ENCODE results near the gene NPAS1.

GRCh38 chr19:46976845-46977320 lies 42.8 kb upstream of the NPAS1 start:
- TF ChIP-seq CTCF (conservative IDR thresholded peaks at IDR 0.05; ENCODE audit: low read depth in 2 of 2) (no peak), EZH2 (IDR thresholded peaks at IDR 0.05; ENCODE audit: low read depth, unreplicated experiment) (no peak), CREB1 (CRISPR knock-in tag; IDR thresholded peaks at IDR 0.05; ENCODE audit: low read depth) (no peak), EZH2phosphoT487 (IDR thresholded peaks at IDR 0.05; ENCODE audit: unreplicated experiment) (no peak), POLR2AphosphoS5 (IDR thresholded peaks at IDR 0.05; ENCODE audit: low read depth) (no peak), JUNB (IDR thresholded peaks at IDR 0.05; ENCODE audit: unreplicated experiment) (no peak), REST (IDR thresholded peaks at IDR 0.05; ENCODE audit: unreplicated experiment) (no peak), NANOG (IDR thresholded peaks at IDR 0.05; ENCODE audit: borderline replicate concordance) (no peak), ETS1 (IDR thresholded peaks at IDR 0.05) (no peak), ZNF331 (CRISPR knock-in tag; IDR thresholded peaks at IDR 0.05; ENCODE audit: low read depth) (no peak), STAT1 (IDR thresholded peaks at IDR 0.05; ENCODE audit: unreplicated experiment) (no peak), ZNF114 (CRISPR knock-in tag; IDR thresholded peaks at IDR 0.05) (no peak), ZNF462 (CRISPR knock-in tag; IDR thresholded peaks at IDR 0.05) (no peak)

Measured in GM23338 (cell line).